CD4-positive, alpha-beta T cell treated with Interleukin-17A for 1 hour (primary cell): ENCODE measurements around the gene GPR146.
"Not testable (repeated sequence)": the region's sequence is repeated elsewhere in the genome, so short reads cannot be mapped to it uniquely, and the experiment has no call there.

Experiments
- DNase-seq: peaks from one replicate; pipeline ENCODE4 v3.0.0-alpha.2; 2020

The GPR146 gene

DNA sequence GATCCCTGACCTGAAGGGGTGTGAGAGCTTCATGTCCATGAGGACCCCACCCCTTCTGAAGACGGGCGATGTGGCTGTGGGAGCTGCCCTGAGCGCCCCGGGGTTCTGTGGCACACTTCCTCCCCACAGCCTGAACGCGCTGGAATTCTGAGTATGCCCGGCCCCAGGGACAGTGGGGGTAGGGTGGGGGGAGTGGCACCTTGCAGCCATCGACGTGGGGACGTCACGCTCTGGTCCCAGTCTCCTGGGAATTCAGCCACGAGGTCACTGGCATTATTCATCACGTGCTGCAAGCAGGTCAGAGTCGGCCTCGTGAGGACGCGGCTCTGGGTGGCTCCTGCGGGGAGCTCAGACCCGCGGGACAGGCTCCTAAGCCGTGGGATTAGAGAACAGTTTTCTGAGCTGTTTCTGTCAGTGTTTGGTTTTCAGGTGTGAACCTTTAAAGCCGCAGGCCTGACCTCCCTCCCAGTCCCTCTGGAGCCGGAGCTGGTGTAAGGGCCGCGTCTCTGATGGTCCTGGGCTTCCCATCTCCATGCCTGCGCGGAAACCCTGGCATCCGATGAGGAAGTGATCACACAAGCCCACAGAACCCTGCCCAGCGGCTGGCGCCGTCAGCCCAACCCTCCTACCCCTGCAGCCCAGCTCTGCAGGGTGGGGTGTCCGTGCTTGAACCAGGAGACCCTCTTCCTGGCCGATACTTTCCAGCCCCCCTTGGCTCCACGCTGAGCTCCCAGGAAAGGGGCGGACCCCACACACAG, 16.1 kb downstream of the GPR146 start:
- DNase-seq = no peak

DNA sequence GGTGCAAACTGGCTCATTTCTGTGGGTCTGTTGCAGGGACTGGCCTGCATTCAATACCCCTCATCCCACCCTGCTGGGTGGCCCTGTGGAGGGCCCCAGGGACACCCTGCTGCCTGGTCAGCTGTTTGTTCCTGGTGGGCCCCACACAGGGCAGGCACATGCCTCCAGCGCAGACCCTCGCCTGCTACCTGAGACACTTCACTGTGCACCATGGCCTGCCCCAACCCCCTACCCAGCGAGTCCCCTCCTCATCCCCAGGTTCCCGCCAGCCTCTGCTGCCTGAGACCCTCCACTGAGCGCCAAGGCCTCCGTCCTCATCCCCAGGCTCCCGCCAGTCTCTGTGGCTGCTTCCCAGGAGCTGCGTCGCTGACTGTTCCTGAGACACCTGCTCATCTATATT, 16.8 kb downstream of the GPR146 start:
- DNase-seq = no peak

DNA sequence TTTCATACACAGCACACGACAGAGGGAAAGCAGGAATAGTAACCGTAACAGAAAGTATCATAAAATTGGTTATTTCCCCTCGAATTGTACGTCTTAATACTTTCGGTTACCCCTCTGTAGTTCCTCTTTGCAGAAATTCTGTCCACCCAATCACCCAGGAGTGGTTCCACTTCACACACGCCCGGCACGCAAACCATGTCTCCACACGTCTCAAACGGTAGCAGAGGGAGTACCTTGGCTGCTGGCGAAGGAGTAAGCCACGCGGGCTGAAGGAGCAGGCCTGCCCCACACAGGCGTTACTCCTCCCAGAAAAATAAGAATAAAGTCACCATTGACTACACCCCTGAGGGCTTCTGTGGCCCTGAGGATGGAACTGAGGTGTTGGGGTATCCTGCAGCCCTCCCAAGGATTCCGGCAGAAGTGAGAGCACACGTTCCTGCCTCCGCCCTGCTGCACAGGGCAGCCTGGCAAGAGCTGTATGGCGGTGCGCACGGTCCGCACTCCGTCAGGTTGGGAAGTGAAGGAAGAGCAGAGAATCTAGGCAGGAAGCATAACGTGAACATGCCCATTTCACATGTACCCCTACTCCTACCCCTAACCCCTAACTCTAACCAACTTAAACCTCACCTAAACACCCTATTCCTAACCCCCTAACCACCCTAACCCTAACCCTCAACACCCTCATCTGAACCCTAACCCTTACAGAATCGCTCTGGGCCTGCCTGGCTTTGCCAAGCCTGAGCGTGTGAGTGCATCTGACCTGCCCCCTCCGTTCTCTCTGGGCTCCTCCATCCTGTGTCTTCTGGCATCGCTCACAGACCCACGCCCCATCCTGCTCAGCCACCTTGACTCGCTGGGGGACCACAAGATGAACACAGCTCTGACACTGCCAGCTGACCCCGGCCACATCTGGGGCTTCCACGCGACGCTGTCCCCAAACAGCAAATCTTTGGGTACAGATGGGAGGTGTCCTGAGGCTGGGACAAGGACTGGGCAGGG, 18.2 kb downstream of the GPR146 start:
- DNase-seq = no peak

DNA sequence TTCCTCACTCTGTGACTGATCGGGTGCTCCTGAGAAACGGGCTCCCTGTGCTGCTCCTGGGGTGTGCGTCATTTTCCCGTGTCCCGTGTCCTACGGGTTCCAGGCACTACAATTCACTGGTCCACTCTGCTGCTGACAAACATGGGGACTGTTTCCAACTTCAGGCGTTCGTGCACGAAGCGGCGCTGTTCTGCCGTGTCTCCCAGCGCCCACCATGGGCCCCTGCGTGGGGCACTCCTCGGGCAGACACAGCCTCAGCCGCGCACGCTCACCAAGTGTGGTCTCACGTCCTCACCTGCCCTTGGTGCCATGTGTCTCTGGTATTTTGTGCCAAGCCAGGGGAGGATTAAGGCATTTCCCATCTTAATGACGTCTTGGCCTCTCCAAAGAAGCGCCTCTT, 19.0 kb downstream of the GPR146 start:
- no peak for DNase-seq

DNA sequence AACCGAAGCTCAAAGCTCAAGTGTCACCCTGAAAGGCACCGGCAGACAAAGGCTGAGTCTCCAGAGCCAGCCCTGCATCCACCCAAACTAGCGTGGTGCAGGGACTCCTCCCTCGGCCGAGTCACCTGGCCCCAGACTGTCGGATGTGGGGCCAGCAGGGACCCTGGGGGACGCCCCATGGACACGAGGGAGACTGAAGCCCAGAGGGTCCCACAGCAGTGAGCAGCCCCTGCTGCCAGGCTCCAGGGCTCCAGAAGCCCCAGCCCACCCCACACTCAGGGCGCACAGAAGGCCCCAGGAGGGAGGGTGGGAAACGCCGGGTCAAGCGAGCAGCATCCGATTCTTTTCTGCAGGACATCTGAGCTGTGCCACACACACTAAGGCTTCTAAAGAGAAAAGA, 20.2 kb downstream of the GPR146 start:
- no peak for DNase-seq

DNA sequence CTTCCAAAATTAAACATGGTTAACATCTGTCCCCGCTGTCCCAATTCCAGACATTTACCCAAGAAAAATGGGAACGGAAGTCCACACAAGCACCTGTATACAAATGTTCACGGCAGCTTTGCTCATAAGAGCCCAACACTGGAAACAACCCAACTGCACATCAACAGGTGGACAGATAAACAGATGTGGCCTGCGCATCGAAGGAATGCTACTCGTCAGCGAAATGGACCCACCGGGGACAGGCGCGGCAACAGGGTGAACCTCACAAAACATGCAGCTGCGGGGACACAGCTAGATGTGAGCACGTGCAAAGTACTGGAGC, 20.9 kb downstream of the GPR146 start:
- no peak for DNase-seq

DNA sequence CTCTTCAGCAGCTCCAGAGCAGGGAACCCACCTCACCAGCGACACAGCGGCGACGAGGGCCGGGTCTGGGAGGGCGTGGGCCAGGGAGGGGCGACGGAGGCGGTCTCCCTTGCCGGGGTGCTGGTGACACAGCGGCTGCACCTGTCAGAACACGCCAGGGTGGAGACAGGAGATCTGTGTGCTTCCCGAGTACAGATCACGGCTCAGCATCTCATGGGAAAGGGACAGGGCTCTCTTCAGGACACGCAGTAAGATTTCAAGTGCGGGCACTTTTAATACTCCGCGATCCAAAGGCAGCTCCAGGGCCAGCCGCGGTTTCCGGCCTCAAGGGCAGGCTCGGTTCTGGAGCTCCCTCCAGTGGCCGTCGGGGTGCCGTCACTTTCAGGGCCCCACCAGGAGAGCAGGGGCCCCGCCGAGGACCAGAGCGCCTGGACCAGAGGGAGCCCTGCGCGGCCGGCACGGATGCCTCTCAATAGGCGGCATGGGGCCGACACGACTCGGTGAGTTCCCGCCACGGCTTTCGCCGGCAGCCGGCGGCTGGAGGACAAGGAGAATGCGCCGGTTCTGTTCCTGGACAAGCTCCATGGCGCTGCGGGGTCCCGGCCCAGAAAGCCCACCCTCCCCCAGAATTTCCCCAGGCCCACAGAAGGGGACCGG, 21.4 kb downstream of the GPR146 start:
- DNase-seq = peak; percentile 86

DNA sequence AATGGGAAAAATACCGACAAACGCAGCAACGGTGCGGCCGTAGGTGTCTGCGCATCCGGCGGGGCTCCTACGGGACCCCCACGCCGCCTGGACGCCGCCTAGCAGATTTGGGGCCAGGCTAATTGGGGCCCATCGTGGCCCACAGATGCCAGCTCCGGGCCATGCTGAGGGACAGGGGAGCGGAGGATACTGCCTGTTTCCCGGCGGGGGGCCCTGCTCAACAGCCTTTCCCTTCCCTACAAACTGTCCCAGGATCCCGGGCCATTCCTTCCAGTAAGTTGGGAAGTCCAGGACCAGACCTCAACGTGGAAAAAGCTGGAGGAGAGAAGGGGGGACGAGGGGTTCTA, 21.9 kb downstream of the GPR146 start:
- no peak for DNase-seq

DNA sequence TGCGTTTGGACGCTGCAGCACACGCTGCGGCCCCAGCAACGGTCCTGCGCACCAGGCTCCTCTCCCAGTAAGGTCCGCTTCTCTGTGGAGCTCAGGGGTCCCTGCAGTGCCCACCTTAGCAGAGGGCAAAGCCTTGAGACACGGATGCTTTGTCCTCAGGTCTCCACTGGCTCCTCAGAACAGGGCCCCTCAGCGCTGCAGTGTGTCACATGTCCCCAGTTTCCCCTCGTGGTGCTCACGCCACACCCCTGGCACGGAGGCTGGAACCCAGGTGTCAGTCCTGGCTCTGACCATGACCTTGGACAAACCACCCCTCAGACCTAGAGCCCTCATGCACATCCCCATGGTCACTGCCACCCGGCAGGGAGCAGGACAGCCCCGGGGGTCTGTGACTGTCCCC, 23.7 kb downstream of the GPR146 start:
- no peak for DNase-seq

DNA sequence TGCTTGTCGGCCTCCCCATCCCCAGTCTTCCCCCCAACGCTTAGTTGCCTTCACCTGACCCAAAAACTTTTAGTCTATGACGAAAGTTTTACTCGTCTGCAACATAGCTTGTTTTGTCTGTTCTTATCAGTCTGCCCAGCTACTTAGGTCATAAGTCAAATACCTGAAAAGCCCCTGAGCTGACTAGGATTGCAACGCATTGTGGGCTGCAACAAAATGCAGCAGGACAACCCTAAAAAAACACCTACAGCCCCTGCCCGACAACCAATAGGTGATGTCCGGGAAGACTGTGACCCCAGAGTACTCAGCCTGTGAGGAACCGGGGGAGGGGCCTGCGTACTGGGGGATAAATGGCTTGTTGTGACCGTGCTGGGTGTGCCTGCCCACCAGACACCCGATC, 24.3 kb downstream of the GPR146 start:
- DNase-seq = no peak

DNA sequence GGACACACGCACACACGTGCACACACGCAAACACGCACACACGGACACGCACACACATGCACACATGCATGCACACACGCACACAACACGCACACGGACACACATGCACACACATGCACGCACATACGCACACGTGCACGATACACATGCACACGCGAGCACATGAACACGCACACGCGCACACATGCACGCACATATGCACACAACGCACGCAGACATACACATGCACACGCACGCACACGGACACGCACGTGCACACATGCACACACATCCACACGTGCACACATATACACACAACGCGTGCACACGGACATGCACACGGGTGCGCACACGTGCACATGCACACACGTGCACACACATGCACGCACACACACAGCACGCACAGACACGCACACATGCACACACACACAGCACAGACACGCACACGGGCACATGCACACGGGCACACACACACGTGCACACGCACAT, 26.2 kb downstream of the GPR146 start:
- no peak for DNase-seq

DNA sequence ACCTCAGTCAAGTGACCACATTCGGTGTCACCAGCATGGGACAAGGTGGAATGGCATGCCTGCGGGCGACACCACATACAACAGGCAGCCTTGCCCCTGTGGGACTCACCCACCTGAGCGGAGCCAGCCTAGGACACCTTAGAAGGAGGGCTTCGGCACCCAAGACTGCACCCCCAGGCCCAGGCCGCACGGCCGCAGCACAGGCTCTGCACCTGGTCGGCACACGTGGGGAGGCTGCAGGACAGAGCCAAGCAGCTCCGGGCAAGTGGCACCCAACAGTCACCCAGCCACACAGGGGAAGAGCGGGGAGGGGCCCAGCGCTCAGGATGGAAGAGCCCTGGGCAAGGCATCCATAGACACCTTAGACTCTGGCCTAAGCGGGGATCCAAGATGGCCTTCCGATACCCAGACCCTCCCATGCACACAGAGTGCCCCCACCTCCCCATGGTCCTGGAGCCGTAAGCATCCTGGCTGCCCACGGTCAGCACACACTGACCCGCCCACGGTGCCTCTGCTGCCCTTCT, 27.4 kb downstream of the GPR146 start:
- DNase-seq = no peak

DNA sequence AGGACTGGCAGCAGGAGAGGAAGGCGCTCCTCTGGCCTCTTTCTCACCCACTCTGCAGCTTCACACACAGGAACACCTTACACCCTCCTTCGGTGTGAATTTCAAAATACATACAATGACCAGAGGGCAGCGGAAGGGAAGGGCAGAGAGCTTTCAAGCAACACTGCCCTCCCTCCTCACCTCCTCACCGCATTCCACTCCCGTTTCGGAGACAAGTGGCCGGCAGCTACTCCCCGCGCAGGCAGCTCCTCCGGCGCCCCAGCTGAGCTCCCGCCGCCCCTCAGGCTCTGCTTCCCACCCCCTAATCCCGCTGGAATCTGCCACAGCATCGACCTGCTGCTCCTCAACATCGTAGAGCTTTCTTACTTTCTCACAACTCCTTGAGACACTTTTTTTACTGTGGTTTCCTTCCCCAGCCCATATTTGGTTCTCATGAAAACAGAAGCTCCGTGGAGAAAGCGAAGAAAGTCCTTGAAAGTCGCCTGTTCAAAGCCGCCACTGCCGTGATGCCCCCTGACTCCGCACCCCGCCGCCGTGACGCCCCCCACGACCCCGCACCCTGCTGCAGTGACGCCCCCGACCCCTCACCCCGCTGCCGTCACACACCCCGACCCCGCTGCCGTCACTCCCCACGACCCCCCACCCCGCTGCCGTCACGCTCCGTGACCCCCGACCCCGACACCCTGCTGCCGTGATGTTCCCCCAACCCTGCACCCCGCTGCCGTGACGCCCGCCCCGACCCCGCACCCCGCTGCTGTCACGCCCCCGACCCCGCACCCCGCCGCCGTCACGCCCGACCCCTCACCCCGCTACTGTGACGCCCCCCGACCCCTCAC, 29.0 kb downstream of the GPR146 start:
- DNase-seq = no peak

DNA sequence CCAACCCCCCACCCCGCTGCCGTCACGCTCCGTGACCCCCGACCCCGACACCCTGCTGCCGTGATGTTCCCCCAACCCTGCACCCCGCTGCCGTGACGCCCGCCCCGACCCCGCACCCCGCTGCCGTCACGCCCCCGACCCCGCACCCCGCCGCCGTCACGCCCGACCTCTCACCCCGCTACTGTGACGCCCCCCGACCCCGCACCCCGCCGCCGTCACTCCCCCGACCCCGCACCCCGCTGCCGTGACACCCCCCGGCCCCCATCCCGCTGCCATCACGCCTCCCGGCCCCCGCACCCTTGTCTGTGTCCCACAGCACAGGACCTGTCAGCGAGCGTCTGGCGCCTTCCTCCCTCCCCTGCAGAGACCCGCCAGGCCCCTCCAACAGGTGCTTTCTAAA, 29.7 kb downstream of the GPR146 start:
- DNase-seq = not testable (repeated sequence)

DNA sequence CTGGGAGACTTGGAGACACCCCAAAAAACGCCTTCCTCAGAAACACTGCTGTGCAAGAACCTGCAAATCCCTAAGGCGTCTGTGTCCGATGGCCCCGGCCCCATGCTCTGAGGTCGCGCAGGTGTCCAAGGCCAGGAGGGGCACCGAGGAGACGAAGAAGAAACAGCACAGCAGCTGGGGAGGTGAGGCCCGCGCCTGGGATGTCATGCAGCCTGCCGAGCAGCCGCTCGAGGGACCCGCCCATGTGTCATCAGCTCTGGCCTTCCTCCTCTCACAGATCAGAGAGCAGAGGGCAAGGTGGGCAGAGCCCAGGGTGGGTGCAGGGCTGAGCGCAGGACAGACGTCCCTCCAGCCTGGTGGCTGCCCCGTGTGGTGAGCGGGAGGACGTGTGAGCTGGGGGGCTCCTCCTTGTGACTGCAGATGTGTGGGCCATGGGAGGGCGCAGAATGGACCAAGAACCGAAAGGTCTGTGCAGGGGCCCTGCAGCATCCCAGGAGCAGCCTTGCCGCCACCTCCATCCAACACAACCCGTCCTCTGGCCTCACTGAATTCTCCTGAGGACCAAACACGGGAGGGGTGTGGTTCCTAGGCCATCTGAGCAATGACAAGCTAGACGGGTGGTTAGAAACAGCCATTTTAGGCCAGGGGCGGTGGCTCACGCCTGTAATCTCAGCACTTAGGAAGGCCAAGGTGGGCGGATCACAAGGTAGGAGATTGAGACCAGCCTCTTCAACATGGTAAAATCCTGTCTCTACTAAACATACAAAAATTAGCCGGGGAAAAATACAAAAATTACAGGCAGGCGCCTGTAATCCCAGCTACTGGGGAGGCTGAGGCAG, 30.5 kb downstream of the GPR146 start:
- DNase-seq = no peak

DNA sequence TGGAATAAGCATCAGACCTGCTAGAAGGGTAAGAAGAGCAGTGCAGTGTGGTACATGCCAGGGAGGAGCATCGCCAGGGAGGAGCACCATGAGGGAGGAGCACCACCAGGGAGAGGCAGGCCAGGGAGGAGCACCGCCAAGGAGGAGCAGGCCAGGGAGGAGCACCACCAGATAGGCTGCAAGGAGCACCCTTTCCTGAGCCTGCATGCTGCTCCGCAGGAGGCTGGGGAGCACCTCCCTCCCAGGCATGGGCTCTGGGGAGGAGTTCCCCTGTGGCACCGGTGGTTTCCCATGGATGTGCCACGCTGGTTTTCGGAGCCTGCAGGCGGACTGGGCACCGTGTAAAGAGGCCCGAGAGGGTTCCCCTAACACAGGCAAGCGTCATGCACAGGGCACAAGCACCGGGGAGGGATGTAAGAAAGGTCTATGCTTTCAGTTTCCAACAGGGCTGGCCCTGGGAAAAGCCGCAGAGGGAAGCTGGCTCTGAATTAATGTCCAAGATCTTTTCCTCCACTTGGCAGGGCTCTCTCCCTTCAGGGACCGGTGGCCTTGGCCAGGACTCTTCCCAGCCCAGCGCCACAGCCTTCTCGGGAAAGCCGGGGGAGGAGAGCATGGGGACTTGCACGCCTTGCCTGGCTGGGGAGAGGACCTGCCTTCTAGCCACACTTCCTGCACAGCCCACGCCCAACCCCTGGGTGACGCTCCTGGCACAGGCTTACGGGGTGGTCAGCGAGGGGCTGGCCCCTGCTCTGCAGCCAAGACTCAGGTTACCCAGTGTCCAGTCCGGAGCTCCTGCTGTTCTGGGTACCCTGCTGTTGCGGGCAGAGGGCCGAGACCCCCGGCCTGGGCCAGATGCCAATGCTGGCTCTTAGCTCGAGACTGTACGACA, 32.1 kb downstream of the GPR146 start:
- DNase-seq = no peak

DNA sequence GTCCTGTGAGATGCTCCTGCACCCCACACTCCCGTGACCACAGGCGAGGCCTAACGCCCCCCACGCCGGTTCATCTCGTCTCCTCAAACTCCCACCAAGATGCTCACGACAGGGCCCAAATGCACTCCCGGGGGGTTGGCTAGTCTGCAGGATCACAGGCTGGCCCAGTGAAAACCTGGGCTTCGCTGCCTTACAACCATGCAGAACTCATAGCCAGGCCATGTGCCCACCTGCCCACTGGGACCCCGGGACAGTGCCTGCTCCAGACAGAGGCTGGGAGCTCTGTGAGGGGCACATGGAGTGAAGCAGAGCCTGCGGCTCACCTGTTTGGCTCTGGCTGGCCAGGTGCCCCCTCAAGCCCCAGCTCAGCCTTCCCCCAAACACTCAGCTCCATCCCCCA, 34.2 kb downstream of the GPR146 start:
- no peak for DNase-seq

DNA sequence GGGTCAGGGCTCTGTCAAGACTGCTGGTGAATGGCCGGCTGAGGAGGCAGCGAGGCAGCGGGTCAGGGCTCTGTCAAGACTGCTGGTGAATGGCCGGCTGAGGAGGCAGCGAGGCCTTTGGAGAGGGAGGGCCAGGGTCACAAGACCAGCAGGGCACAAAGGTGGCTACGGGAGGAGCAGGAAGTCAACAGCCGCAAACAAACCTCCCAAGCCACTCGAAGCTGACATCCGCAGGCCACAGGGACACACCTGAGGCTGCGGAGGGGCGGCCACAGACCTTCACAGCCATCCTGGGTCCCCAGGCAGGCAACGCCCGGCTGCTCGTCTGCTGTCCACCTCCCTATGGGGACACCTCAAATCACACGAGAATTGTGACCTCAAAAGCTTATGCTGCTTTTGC, 34.6 kb downstream of the GPR146 start:
- no peak for DNase-seq

DNA sequence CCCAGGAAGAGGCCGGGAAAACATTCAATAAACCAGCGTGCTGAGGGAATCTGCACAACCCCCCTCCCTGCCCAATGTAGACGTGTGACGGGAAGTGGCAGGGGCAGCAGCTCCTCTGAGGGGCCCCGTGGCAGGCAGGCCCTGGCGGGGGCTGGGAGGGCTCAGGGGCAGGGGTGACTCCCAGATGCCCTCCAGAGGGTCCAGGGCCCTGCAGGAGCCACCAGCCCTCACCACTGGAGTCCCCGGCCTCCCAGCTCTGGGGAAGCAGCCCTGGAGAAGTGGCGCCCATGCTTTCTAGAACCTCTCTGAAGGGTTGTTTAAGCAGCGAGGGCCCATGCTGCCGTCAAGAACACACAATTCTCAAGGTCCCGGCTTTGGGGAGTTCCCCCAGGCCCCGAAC, 35.2 kb downstream of the GPR146 start:
- DNase-seq = no peak

DNA sequence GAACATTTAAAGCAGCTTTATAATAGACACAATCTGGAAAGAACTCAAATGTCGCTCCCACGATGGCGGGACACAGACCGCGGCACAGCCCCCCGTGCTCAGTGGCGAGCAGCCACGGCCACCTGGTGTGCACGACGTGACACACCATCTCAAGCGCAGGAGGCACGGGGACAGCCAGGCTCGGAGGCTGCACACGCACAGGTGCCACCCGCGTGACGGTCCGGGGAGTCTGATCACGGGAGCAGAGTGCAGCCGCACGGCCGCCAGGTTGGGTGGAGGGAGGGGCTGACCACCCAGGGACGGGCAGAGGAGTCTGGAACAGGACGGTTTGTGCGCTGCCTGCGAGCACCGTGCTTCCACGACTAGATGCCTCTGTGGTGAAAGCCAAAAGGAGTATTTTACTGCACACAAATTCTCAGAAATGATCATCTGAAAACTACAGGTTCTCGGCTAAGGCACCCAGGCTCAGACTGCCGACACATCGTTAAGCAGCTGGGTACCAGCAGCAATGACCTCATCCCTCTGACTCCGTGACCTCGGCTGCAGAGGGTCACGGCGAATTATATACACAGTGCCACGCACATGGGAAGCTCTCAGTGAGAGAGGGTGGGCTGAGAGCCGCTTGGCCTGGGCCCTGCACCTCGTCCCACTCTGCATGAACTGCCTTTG, 36.0 kb downstream of the GPR146 start:
- no peak for DNase-seq
